Left cardiac atrium (tissue), 4 donors: ENCODE results near the gene ASAH2. TPM values are rescaled to one million over a fixed set of nuclear protein-coding genes. Genes with fewer than 3 reads are reported as not detected.

ENCODE experiments used
- ATAC-seq, 2 donors: fragments of 200-7000 bp; cut with Tn5 transposase; one replicate each; pipeline ENCODE4 v1.9.1; 2020; ENCODE audit warnings: mild to moderate bottlenecking in 2 of 2, moderate library complexity in 2 of 2
- DNase-seq: peaks from one replicate; pipeline ENCODE4 v3.0.0-alpha.2; 2020
- intact Hi-C, 2 donors: fragments of 100-400 bp; cut with DNase I; formaldehyde crosslinking; loops; one replicate each; pipeline versions ENCODE4 v1.14.1 to v1.15.1; 2022 to 2023
- total RNA-seq, 2 donors: library from RNA; stranded (reverse); fragmentation: NEBNext Ultra II Directional; extraction: Animal tissue kit (Norgen Biotek cat#: 25700); gene quantifications; one replicate each; pipeline ENCODE4 v1.2.1, GENCODE V29; 2021
- donor health status: DM: no; HTN: yes; CAD: no.
- donor health status: DM: no; HTN: yes; CAD: no; lungs with severe emphysema.
- donor health status: DM: yes; HTN: yes; CAD: no.
- donor health status: Dilated cardiomyopathy.

The ASAH2 gene
- total RNA-seq, 2 donors from 2014 or later, result 3.0 to 3.5 TPM

- intact Hi-C loops, result loop anchor here in 1 of 2 donors (5.0 kb wide), 1 partner anchor 627 kb away; no protein-coding TSS in a partner anchor
- ATAC-seq, result no peak
Observed at GRCh38 chr10:50219646-50220045, 31.7 kb downstream of the ASAH2 start.

DNA sequence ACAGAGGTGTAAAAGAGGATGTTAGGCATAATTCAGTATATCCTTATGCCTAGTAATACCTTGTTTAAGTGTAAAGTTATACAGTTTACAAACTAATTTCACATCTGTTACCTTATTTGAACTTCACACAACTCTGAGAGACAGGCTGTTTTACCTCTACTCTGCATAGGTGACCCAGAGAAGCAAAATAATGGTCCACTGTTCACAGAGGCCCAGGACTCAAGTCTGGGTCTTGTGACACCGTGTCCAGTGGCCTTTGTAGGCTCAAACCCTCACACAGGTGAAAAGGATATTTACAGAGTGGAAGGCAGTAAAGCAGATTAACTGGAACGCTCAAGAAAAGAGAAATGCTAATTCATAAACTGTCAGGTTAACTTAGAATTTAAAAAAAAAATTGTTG lies 32.1 kb downstream of the ASAH2 start:
- intact Hi-C loops, result no loop called here
- ATAC-seq (no peak), DNase-seq (no peak)

More at GRCh38 chr10:50219646-50220045, 31.7 kb downstream of the ASAH2 start:
- no peak for DNase-seq

- intact Hi-C loops, result no loop called here
- ATAC-seq (peak in 1 of 2 donors; percentile 36), DNase-seq (no peak)
Observed at GRCh38 chr10:50216894-50217293, 34.4 kb downstream of the ASAH2 start.

DNA sequence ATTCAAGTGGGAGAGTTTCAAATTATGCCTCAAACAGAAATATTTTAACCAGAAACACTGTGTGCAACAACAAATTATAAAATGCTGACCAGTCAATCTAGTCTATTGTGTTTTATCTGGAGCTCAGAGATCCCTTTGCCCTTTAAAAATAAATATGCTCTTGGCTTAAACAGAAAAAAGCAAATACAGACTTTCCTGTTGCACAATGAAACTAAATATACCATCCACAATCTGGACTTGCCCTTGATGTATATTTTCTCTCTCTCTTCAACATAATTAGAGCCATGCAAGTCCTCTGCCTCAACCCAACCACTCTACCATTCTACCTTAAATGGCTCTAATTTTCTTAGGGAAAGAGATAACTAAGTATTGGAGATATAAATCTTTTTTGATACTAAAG lies 34.9 kb downstream of the ASAH2 start:
- DNase-seq (no peak), ATAC-seq (no peak)
- intact Hi-C loops, result no loop called here

- DNase-seq (no peak), ATAC-seq (no peak)
- intact Hi-C loops, result no loop called here
Observed at GRCh38 chr10:50211670-50212069, 39.6 kb downstream of the ASAH2 start.

GRCh38 chr10:50210876-50211275 lies 40.4 kb downstream of the ASAH2 start:
- intact Hi-C loops, result no loop called here
- no peak for ATAC-seq

More at GRCh38 chr10:50210876-50211275, 40.4 kb downstream of the ASAH2 start:
- no peak for DNase-seq

Other genes starting within 250 kb of the ASAH2 start
- 10 to 100 TPM; 79.8 to 87.8 TPM for gene WASHC2A, start 183.6 kb downstream of the ASAH2 start, total RNA-seq